ENCODE measurements around the gene ERMN.
"Not testable (repeated sequence)": the region's sequence is repeated elsewhere in the genome, so short reads cannot be mapped to it uniquely, and the experiment has no call there.

Gene ERMN

GRCh38 chr2:157283468-157283867 lies 42.2 kb downstream of the ERMN start:
- TF ChIP-seq CTCF (IDR thresholded peaks at IDR 0.05; ENCODE audit: low read depth, low read length): no peak
- no peak overlapping the region for H3K4me3 ChIP-seq (ENCODE audit: low read depth, low read length)
- no peak for DNase-seq (ENCODE audit: low read depth, low spot score)
- in situ Hi-C loops (cut with HindIII; ENCODE audit: low sequenced_read_pairs): no loop called here

- in situ Hi-C loops (cut with HindIII; ENCODE audit: low sequenced_read_pairs): no loop called here
- H3K4me3 ChIP-seq (ENCODE audit: low read depth, low read length): no peak overlapping the region
- no peak for DNase-seq (ENCODE audit: low read depth, low spot score)
- no peak for TF ChIP-seq CTCF (IDR thresholded peaks at IDR 0.05; ENCODE audit: low read depth, low read length)
Observed at GRCh38 chr2:157281316-157281715, 44.3 kb downstream of the ERMN start.

- DNase-seq (ENCODE audit: low read depth, low spot score); in situ Hi-C loops (cut with HindIII; ENCODE audit: low sequenced_read_pairs); H3K4me3 ChIP-seq (ENCODE audit: low read depth, low read length): not testable (repeated sequence)
Observed at GRCh38 chr2:157279311-157279710, 46.3 kb downstream of the ERMN start.

- in situ Hi-C loops (cut with HindIII; ENCODE audit: low sequenced_read_pairs): no loop called here
- no peak overlapping the region for H3K4me3 ChIP-seq (ENCODE audit: low read depth, low read length)
- DNase-seq (ENCODE audit: low read depth, low spot score): no peak
- TF ChIP-seq CTCF (IDR thresholded peaks at IDR 0.05; ENCODE audit: low read depth, low read length): no peak
Observed at GRCh38 chr2:157271590-157272203, 53.9 kb downstream of the ERMN start.

- DNase-seq (ENCODE audit: low read depth, low spot score): no peak
- in situ Hi-C loops (cut with HindIII; ENCODE audit: low sequenced_read_pairs): no loop called here
- H3K4me3 ChIP-seq (ENCODE audit: low read depth, low read length): no peak overlapping the region
- TF ChIP-seq CTCF (IDR thresholded peaks at IDR 0.05; ENCODE audit: low read depth, low read length): no peak
Observed at GRCh38 chr2:157269922-157270321, 55.7 kb downstream of the ERMN start.

- H3K4me3 ChIP-seq (ENCODE audit: low read depth, low read length): no peak overlapping the region
- DNase-seq (ENCODE audit: low read depth, low spot score): no peak
- TF ChIP-seq CTCF (IDR thresholded peaks at IDR 0.05; ENCODE audit: low read depth, low read length): no peak
- in situ Hi-C loops (cut with HindIII; ENCODE audit: low sequenced_read_pairs): no loop called here
Observed at GRCh38 chr2:157269060-157269459, 56.6 kb downstream of the ERMN start.
